Smooth muscle cell (in vitro differentiated cells): ENCODE results near the gene SP100. TPM values are rescaled to one million over a fixed set of nuclear protein-coding genes. Genes with fewer than 3 reads are reported as not detected.

ENCODE experiments used
- DNase-seq: peaks from one replicate; lab custom pipeline; 2025; ENCODE audit not compliant: unreplicated experiment; lab: John Stamatoyannopoulos, UW
- H2AFZ ChIP-seq: fragments of 200-600 bp; sonication (generic); 2 replicates; pipeline ENCODE4 v1.6.0; 2016; ENCODE audit warnings: antibody characterized with exemption, low read depth, mild to moderate bottlenecking
- H3F3A ChIP-seq: fragments of 200-600 bp; sonication (generic); 2 replicates; pipeline ENCODE4 v1.6.0; 2017; ENCODE audit warnings: antibody characterized with exemption, low read depth
- H3K27ac ChIP-seq: fragments of 200-600 bp; sonication (generic); 2 replicates; pipeline ENCODE4 v1.5.1; 2016; ENCODE audit warnings: low read depth, mild to moderate bottlenecking
- H3K27me3 ChIP-seq: fragments of 200-600 bp; sonication (generic); 2 replicates; pipeline ENCODE4 v1.6.1; 2016; ENCODE audit warnings: low read depth, mild to moderate bottlenecking
- H3K36me3 ChIP-seq: fragments of 200-600 bp; sonication (generic); 2 replicates; pipeline ENCODE4 v1.5.1; 2016; ENCODE audit warnings: low read depth
- H3K4me1 ChIP-seq: fragments of 200-600 bp; sonication (generic); 2 replicates; pipeline ENCODE4 v1.5.1; 2016; ENCODE audit warnings: low read depth
- H3K4me2 ChIP-seq: fragments of 200-600 bp; sonication (generic); 2 replicates; pipeline ENCODE4 v1.6.0; 2016; ENCODE audit warnings: mild to moderate bottlenecking
- H3K4me3 ChIP-seq: fragments of 200-600 bp; sonication (generic); 2 replicates; pipeline ENCODE4 v1.5.1; 2016; ENCODE audit warnings: mild to moderate bottlenecking
- H3K79me2 ChIP-seq: fragments of 200-600 bp; sonication (generic); 2 replicates; pipeline ENCODE4 v1.6.0; 2016; ENCODE audit warnings: low read depth, mild to moderate bottlenecking
- H3K9ac ChIP-seq: fragments of 200-600 bp; sonication (generic); 2 replicates; pipeline ENCODE4 v1.6.0; 2016; ENCODE audit warnings: low read depth
- H3K9me3 ChIP-seq: fragments of 200-600 bp; sonication (generic); replicated peaks from 2 replicates; pipeline ENCODE4 v1.5.1; 2016; ENCODE audit warnings: low read depth
- H4K20me1 ChIP-seq: fragments of 200-600 bp; sonication (generic); 2 replicates; pipeline ENCODE4 v1.6.0; 2016; ENCODE audit warnings: low read depth
- CTCF ChIP-seq: fragments of 200-600 bp; sonication (generic); IDR thresholded peaks from 2 replicates; pipeline ENCODE4 v1.5.1; 2017; ENCODE audit warnings: borderline replicate concordance, mild to moderate bottlenecking, antibody characterized with exemption; ENCODE audit not compliant: insufficient read depth, poor library complexity, severe bottlenecking
- WGBS: methylation state at CpG from one replicate; pipeline ENCODE4 v1.1.7; 2016; ENCODE audit warnings: low lambda C conversion rate; 5-methylcytosine and 5-hydroxymethylcytosine counted together
- polyA plus RNA-seq: library from polyadenylated mRNA; unstranded; fragments of >200 nt; fragmentation: Nextera tagmentation; extraction: Ambion mirVana; gene quantifications from 2 replicates; pipeline ENCODE4 v1.2.1, GENCODE V29; 2016
- total RNA-seq: library from RNA; depleted of rRNA; stranded (reverse); fragments of >200 nt; gene quantifications from 2 replicates; pipeline ENCODE4 v1.2.3, GENCODE V29; 2014

Gene SP100
- total and polyA plus RNA-seq, 2 experiments from 2014 or later = 14.7 to 15.5 TPM

DNA sequence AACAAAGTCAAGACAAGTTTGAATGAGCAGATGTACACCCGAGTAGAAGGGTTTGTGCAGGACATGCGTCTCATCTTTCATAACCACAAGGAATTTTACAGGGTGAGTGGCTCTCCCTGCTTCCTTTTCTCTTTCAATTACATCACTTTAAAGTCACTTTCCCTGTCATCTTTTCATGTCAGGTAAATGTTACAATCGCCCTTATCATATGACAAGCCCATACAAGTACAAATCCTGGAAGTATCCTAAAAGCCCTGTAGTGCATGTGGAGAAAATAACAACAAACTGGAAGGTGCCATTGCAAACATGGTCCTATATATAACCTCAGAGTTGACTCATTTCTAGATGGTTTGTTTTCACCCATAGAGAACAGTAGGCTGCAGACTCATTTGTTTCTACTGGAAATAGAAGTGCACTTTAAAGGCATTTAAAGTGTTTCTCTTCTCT, 126.0 kb downstream of the SP100 start:
- H3K4me2 ChIP-seq = no peak overlapping the region
- DNase-seq = no peak
- WGBS = 78% methylated on average over 3 of the region's 3 CpGs

DNA sequence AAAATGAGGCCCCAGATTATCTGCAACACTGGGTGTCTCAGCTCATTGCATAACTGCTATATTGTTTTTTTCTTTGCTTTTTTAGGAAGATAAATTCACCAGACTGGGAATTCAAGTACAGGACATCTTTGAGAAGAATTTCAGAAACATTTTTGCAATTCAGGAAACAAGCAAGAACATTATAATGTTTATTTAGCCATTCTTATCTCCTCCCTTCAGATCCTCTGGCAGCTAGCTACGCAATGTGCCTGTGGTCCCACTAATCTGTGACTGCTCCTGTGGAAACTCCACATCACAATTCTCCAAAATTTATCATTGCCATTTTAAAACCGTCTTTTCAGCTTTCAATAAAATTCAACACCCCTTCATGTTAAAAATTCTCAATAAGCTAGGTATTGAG, 126.8 kb downstream of the SP100 start:
- no peak overlapping the region for H3K4me2 ChIP-seq
- H3K9me3 ChIP-seq = no peaks in the 10 kb centered on the region
- H3F3A ChIP-seq = no peaks in the 10 kb centered on the region
- no peak overlapping the region for H2AFZ ChIP-seq
- no peaks in the 10 kb centered on the region for H3K27me3 ChIP-seq
- no peaks in the 10 kb centered on the region for H4K20me1 ChIP-seq
- H3K4me3 ChIP-seq = no peak overlapping the region
- H3K4me1 ChIP-seq = no peaks in the 10 kb centered on the region
- H3K79me2 ChIP-seq = no peaks in the 10 kb centered on the region
- H3K9ac ChIP-seq = no peak overlapping the region
- no peak for DNase-seq
- H3K36me3 ChIP-seq = no peaks in the 10 kb centered on the region
- TF ChIP-seq CTCF = no peak
- WGBS = 60% methylated on average over 2 of the region's 2 CpGs
- H3K27ac ChIP-seq = no peak overlapping the region

More for the DNA sequence above, 126.0 kb downstream of the SP100 start:
- no peak overlapping the region for H3K4me3 ChIP-seq
- no peaks in the 10 kb centered on the region for H3K4me1 ChIP-seq
- no peaks in the 10 kb centered on the region for H3K27me3 ChIP-seq
- no peak for TF ChIP-seq CTCF
- no peaks in the 10 kb centered on the region for H4K20me1 ChIP-seq
- H2AFZ ChIP-seq = no peak overlapping the region
- no peaks in the 10 kb centered on the region for H3F3A ChIP-seq
- no peaks in the 10 kb centered on the region for H3K36me3 ChIP-seq
- H3K9ac ChIP-seq = no peak overlapping the region
- no peak overlapping the region for H3K27ac ChIP-seq
- no peaks in the 10 kb centered on the region for H3K9me3 ChIP-seq
- H3K79me2 ChIP-seq = no peaks in the 10 kb centered on the region

DNA sequence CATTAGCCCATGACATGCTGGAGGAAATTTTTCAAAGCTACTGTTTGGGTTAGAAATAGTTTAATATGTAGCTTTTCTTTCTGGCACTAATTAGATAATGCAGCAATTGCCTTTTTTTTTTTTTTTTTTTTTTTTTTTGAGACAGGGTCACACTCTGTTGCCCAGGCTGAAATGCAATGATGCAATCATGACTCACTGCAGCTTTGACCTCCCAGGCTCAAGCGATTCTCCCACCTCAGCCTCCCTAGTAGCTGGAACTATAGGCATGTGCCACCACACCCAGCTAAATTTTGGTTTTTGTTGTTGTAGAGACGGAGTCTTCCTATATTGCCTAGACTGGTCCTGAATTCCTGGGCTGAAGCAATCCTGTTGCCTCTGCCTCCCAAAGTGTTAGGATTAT, 136.2 kb downstream of the SP100 start:
- Histone ChIP-seq H3F3A (no peaks in the 10 kb centered on the region), H3K9me3 (no peaks in the 10 kb centered on the region), H3K4me3 (no peak overlapping the region), H3K4me1 (no peaks in the 10 kb centered on the region), H3K79me2 (no peaks in the 10 kb centered on the region), H3K4me2 (no peak overlapping the region), H2AFZ (no peak overlapping the region), H3K36me3 (no peaks in the 10 kb centered on the region), H4K20me1 (no peaks in the 10 kb centered on the region), H3K27ac (no peak overlapping the region), H3K9ac (no peak overlapping the region), H3K27me3 (no peaks in the 10 kb centered on the region)
- WGBS = 83% methylated on average over 2 of the region's 2 CpGs
- no peak for TF ChIP-seq CTCF
- no peak for DNase-seq

DNA sequence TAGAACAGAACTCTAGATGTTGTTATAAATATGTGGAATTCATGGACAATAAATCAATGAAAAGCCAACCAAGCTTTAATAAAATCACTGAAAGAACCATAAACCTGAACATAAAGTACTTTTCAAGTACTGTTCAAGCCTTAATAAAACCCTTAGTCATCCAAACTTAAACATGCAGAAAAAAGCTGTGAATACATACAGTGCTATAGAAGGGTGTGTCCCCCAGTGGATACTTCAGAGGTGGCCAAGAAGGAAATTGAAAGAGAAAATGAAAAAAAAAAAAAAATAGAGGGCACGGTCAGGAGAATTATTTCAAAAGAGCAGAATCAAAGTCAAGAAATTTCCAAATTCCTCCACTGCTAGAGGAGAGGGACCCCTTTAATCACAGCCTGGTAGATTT, 141.1 kb downstream of the SP100 start:
- H3K4me2 ChIP-seq = no peak overlapping the region
- H3K4me1 ChIP-seq = no peaks in the 10 kb centered on the region
- H3K9me3 ChIP-seq = no peaks in the 10 kb centered on the region
- no peak overlapping the region for H2AFZ ChIP-seq
- H3K27ac ChIP-seq = no peak overlapping the region
- no peak for DNase-seq
- no peaks in the 10 kb centered on the region for H3K36me3 ChIP-seq
- no peaks in the 10 kb centered on the region for H4K20me1 ChIP-seq
- 71% methylated on average over 1 of the region's 1 CpG for WGBS
- H3F3A ChIP-seq = no peaks in the 10 kb centered on the region
- no peak overlapping the region for H3K9ac ChIP-seq
- no peak for TF ChIP-seq CTCF
- H3K27me3 ChIP-seq = no peaks in the 10 kb centered on the region
- H3K79me2 ChIP-seq = no peaks in the 10 kb centered on the region
- H3K4me3 ChIP-seq = no peak overlapping the region
